Stimulated activated CD8-positive, alpha-beta memory T cell treated with anti-CD3 and anti-CD28 coated beads, Interleukin-15, amount 100 ng/mL, for 1 hour (primary cell): ENCODE measurements around the gene IFIT2.
"Not testable (repeated sequence)": the region's sequence is repeated elsewhere in the genome, so short reads cannot be mapped to it uniquely, and the experiment has no call there.

Source experiments
- DNase-seq: peaks from one replicate; pipeline ENCODE4 v3.0.0-alpha.2; 2020; ENCODE audit warnings: low read depth

The IFIT2 gene

GRCh38 chr10:89301721-89302445 lies at the start of gene IFIT2:
TSS of gene IFIT2 (plus strand) at chr10:89302046. CDS start at chr10:89302124, 78 bp downstream.
- no peak for DNase-seq

GRCh38 chr10:89252225-89252585 lies 49.6 kb upstream of the IFIT2 start:
- no peak for DNase-seq

GRCh38 chr10:89255091-89255579 lies 46.7 kb upstream of the IFIT2 start:
- not testable (repeated sequence) for DNase-seq

- DNase-seq: no peak
Measured at GRCh38 chr10:89255793-89256192, 46.1 kb upstream of the IFIT2 start.

- DNase-seq: no peak
Measured at GRCh38 chr10:89256340-89256739, 45.5 kb upstream of the IFIT2 start.

- DNase-seq: no peak
Measured at GRCh38 chr10:89256962-89257361, 44.9 kb upstream of the IFIT2 start.

- DNase-seq: no peak
Measured at GRCh38 chr10:89257581-89257980, 44.3 kb upstream of the IFIT2 start.

- no peak for DNase-seq
Measured at GRCh38 chr10:89258881-89259280, 43.0 kb upstream of the IFIT2 start.

- no peak for DNase-seq
Measured at GRCh38 chr10:89262086-89263051, 39.5 kb upstream of the IFIT2 start.

GRCh38 chr10:89263091-89263490 lies 38.8 kb upstream of the IFIT2 start:
- DNase-seq: no peak

- no peak for DNase-seq
Measured at GRCh38 chr10:89263531-89263930, 38.3 kb upstream of the IFIT2 start.

GRCh38 chr10:89266721-89267453 lies 35.0 kb upstream of the IFIT2 start:
- DNase-seq: no peak

GRCh38 chr10:89269433-89270152 lies 32.3 kb upstream of the IFIT2 start:
- DNase-seq: no peak

GRCh38 chr10:89270153-89270483 lies 31.7 kb upstream of the IFIT2 start:
- DNase-seq: no peak

GRCh38 chr10:89271532-89271931 lies 30.3 kb upstream of the IFIT2 start:
- no peak for DNase-seq

GRCh38 chr10:89273680-89274079 lies 28.2 kb upstream of the IFIT2 start:
- no peak for DNase-seq

GRCh38 chr10:89274928-89275327 lies 26.9 kb upstream of the IFIT2 start:
- DNase-seq: no peak

- no peak for DNase-seq
Measured at GRCh38 chr10:89275383-89275782, 26.5 kb upstream of the IFIT2 start.

GRCh38 chr10:89278034-89278535 lies 23.8 kb upstream of the IFIT2 start:
- no peak for DNase-seq

GRCh38 chr10:89278900-89279392 lies 22.9 kb upstream of the IFIT2 start:
- DNase-seq: no peak

GRCh38 chr10:89279421-89279869 lies 22.4 kb upstream of the IFIT2 start:
- no peak for DNase-seq
